ENCODE measurements around the gene CACNG1. TPM values are rescaled to one million over a fixed set of nuclear protein-coding genes. Genes with fewer than 3 reads are reported as not detected.

CACNG1 gene
- total and polyA plus RNA-seq, 2 donors (not counting 3 experiments of a cell fraction or from before 2014, with no cell fraction given), result not detected

DNA sequence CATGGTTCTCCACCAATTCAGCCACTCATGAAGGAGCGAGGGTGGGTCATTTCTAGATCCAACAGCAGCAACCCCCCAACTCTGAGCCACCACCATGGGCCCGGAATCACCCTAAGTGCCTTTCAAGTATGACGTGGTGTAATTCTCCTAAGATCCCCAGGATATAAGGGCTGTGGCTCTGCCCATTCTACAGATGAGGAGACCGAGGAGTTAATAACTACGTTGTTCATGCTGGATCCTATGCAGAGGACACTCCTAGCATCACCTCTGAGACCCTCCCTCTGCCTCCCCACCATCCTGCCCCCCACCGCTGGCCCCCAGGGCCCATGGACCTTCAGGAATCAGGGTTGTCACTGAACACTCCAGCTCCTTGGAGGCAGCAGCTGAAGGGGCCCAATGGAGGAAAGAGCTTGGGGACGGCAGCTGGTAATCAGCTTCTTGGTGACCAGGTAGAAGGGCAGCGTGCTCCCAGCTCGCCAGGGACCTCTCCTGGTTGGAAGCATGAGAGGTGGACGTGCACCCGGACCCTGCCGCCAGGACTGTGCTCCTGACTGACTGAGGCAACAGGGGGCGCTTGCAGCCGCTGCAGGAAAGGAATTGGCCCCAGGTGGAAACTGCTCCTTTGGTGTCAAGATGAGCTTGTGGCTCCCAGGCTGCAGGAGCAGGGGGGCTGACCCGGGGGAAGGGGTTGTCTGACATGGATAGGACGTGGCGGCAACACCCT, 28.2 kb upstream of the CACNG1 start:
- H3K9me3 ChIP-seq (replicated peaks; ENCODE audit: control insufficient read depth, insufficient read depth, low read length), result no peaks in the 10 kb centered on the region
- no peaks in the 10 kb centered on the region for H3K36me3 ChIP-seq (ENCODE audit: control insufficient read depth in 2 of 2, extremely low read depth in 1 of 2, insufficient read depth in 2 of 2, low read length in 2 of 2)
- ChIA-PET POLR2A (no interaction called here), CTCF (no interaction called here)
- no peaks in the 10 kb centered on the region for H3K4me1 ChIP-seq (ENCODE audit: control insufficient read depth, extremely low read depth, insufficient read depth, low read length)
- intact Hi-C loops (cut with micrococcal nuclease) (no loop called here), dilution Hi-C loops (cut with MboI; ENCODE audit: extremely low pct_ligation_motif_present, low sequenced_read_pairs) (no loop called here)
- DNase-seq (ENCODE audit: low read depth, low spot score), result no peak
- no TSS peak for BruUV-seq (replicated peaks)
- H3K79me2 ChIP-seq (ENCODE audit: control insufficient read depth, insufficient read depth, low read length), result no peaks in the 10 kb centered on the region
- H3K9ac ChIP-seq (replicated peaks; ENCODE audit: extremely low read depth, insufficient read depth, low read length), result no peak overlapping the region
- H3K4me3 ChIP-seq (replicated peaks in 1 of 3; ENCODE audit: insufficient read depth in 1 of 3, low read depth in 1 of 3, low read length in 3 of 3), result no peak overlapping the region
- H3K27ac ChIP-seq (ENCODE audit: insufficient read depth, low read depth, low read length), result no peak overlapping the region
- FAIRE-seq, result no peak
- H3K9me1 ChIP-seq (replicated peaks; ENCODE audit: control insufficient read depth, extremely low read depth, insufficient read depth, low read length), result no peaks in the 10 kb centered on the region
- H3K4me2 ChIP-seq (ENCODE audit: insufficient read depth, low read length), result no peak overlapping the region
- H3K27me3 ChIP-seq (ENCODE audit: control insufficient read depth in 2 of 2, insufficient read depth in 2 of 2, low read length in 2 of 2), result no peaks in the 10 kb centered on the region
- H4K20me1 ChIP-seq (replicated peaks; ENCODE audit: control insufficient read depth, extremely low read depth, insufficient read depth, low read length), result no peaks in the 10 kb centered on the region
- no peak for TF ChIP-seq FOS (IDR thresholded peaks at IDR 0.05; ENCODE audit: borderline replicate concordance, insufficient read depth, low read length)
- no peak for TF ChIP-seq MYC (IDR thresholded peaks at IDR 0.05; ENCODE audit: low read depth, low read length)
- no peak for TF ChIP-seq GATA2 (IDR thresholded peaks at IDR 0.05; ENCODE audit: insufficient read depth, insufficient read length, low read depth, low read length)
- no peak for TF ChIP-seq EZH2 (IDR thresholded peaks at IDR 0.05; ENCODE audit: borderline replicate concordance, low read depth, low read length, severe bottlenecking)
- TF ChIP-seq JUN (IDR thresholded peaks at IDR 0.05; ENCODE audit: borderline replicate concordance, insufficient read depth, insufficient read length, low read depth), result no peak
- TF ChIP-seq, protein P1, sequence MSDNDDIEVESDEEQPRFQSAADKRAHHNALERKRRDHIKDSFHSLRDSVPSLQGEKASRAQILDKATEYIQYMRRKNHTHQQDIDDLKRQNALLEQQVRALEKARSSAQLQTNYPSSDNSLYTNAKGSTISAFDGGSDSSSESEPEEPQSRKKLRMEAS (IDR thresholded peaks at IDR 0.05; ENCODE audit: insufficient read depth, insufficient read length), result no peak
- TF ChIP-seq POLR2AphosphoS5 (IDR thresholded peaks at IDR 0.05; ENCODE audit: insufficient read depth, low read depth, low read length), result no peak
- TF ChIP-seq, protein P2, sequence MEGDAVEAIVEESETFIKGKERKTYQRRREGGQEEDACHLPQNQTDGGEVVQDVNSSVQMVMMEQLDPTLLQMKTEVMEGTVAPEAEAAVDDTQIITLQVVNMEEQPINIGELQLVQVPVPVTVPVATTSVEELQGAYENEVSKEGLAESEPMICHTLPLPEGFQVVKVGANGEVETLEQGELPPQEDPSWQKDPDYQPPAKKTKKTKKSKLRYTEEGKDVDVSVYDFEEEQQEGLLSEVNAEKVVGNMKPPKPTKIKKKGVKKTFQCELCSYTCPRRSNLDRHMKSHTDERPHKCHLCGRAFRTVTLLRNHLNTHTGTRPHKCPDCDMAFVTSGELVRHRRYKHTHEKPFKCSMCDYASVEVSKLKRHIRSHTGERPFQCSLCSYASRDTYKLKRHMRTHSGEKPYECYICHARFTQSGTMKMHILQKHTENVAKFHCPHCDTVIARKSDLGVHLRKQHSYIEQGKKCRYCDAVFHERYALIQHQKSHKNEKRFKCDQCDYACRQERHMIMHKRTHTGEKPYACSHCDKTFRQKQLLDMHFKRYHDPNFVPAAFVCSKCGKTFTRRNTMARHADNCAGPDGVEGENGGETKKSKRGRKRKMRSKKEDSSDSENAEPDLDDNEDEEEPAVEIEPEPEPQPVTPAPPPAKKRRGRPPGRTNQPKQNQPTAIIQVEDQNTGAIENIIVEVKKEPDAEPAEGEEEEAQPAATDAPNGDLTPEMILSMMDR (IDR thresholded peaks at IDR 0.05; ENCODE audit: extremely low read depth in 1 of 2, insufficient read depth in 1 of 2, low read depth in 1 of 2, low read length in 2 of 2), result no peak
- TF ChIP-seq POLR2A (IDR thresholded peaks at IDR 0.05; ENCODE audit: low read depth, low read length), result no peak
- H2AFZ ChIP-seq (ENCODE audit: low read depth, low read length), result no peak overlapping the region

Measured in endothelial cell of umbilical vein (primary cell).